Body of pancreas (tissue), 4 donors: Measurements from ENCODE around the gene TXN2. TPM values are rescaled to one million over a fixed set of nuclear protein-coding genes. Genes with fewer than 3 reads are reported as not detected.
A peak's percentile ranks its signal among the peaks of the same experiment; 100 is the strongest.

Experiments used
- ATAC-seq: fragments of 150-250 bp; one replicate; pipeline ENCODE4 v1.9.1; 2016
- DNase-seq, 4 donors: peaks; one replicate each; pipeline ENCODE4 v3.0.0-alpha.2; 2019
- H3K27ac ChIP-seq, 4 donors: fragments of 200-600 bp; sonication (generic); 1 replicate in 3 of 4; 2 replicates in 1 of 4; pipeline versions ENCODE4 v1.5.1 to v1.6.1; 2016 to 2019; ENCODE audit warnings: mild to moderate bottlenecking in 1 of 4, mixed read lengths in 1 of 4, moderate library complexity in 1 of 4
- H3K27me3 ChIP-seq, 2 donors: fragments of 200-600 bp; sonication (generic); one replicate each; pipeline ENCODE4 v1.6.0; 2016; ENCODE audit warnings: mild to moderate bottlenecking in 1 of 2
- H3K36me3 ChIP-seq, 2 donors: fragments of 200-600 bp; sonication (generic); replicated peaks in 1 of 2; 2 replicates each; pipeline ENCODE4 v1.5.1; 2016; ENCODE audit warnings: low read depth in 2 of 2; ENCODE audit not compliant: insufficient read depth in 1 of 2
- H3K4me1 ChIP-seq: fragments of 200-600 bp; sonication (generic); one replicate; pipeline ENCODE4 v1.6.0; 2016
- H3K4me3 ChIP-seq, 2 donors: fragments of 200-600 bp; sonication (generic); 1 replicate in 1 of 2; 2 replicates in 1 of 2; pipeline ENCODE4 v1.5.1; 2016 to 2019
- H3K9me3 ChIP-seq, 3 donors: fragments of 200-600 bp; sonication (generic); 1 replicate in 2 of 3; 2 replicates in 1 of 3; pipeline ENCODE4 v1.5.1; 2016
- POLR2A ChIP-seq, 3 donors: fragments of 450-650 bp; IDR thresholded peaks; one replicate each; pipeline ENCODE4 v1.6.1; 2016; ENCODE audit warnings: antibody characterized with exemption in 3 of 3, mild to moderate bottlenecking in 2 of 3
- WGBS, 2 donors: methylation state at CpG; one replicate each; pipeline ENCODE4 v1.1.5; 2017; 5-methylcytosine and 5-hydroxymethylcytosine counted together
- intact Hi-C: fragments of 100-400 bp; cut with DNase I; formaldehyde crosslinking; loops from one replicate; pipeline ENCODE4 v1.15.1; 2023
- small RNA-seq: library from RNA; depleted of rRNA; stranded (forward); fragments of <200 nt; gene quantifications from one replicate; pipeline ENCODE3, GENCODE V24; 2016
- total RNA-seq, 2 donors: library from RNA; depleted of rRNA; stranded (reverse); fragments of >200 nt; gene quantifications; one replicate each; pipeline ENCODE4 v1.1.0, GENCODE V29; 2016
- TF ChIP-seq, protein P1 (sequence below), 7 experiments: fragments of 450-650 bp in 4 of 7; fragments of 200-600 bp in 3 of 7; sonication (generic) in 3 of 7; IDR thresholded peaks; one replicate each; pipeline ENCODE4 v1.5.1; 2016 to 2019; ENCODE audit warnings: antibody characterized with exemption in 7 of 7

Gene TXN2
- total RNA-seq, 2 donors from 2014 or later, result 27.0 to 44.5 TPM

DNA sequence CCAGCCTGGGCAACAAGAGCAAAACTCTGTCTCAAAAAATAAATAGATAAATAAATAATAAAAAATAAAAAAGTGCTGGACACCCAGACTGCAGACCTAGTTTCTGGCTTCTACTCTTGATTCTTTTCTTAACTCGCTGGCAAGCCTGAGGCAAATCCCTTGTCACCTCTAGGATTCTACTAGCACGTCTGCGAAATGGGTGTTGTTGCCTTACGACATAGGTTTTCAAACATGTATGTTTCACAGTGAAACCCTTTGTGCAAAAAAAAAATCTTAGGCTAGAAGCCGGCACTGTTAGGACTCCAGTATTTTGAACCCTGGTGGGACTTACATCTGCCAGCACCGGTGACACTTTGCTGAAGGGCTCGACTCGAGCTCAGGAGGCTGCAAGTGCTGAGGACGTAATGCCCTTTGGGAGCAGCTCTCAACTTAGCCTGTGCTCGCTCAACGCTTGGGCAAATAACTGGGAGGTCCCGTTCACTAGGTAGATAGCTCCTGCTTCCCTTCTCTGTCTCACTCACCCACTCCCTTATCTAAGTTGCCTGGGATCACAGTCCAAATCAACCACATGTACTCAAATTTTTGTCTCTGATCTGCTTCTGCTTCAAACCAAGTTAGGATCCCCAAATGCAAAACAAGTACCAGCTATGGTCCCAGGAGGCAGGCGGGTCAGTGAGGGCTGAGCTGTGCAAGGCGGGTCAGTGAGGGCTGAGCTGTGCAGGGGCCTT lies 59.0 kb downstream of the TXN2 start:
- intact Hi-C loops, result no loop called here
- H3K36me3 ChIP-seq, result no peaks in the 10 kb centered on the region
- ATAC-seq, result no peak
- no peak overlapping the region for H3K4me3 ChIP-seq
- WGBS, 2 donors, result 78 to 95% methylated on average over 10 to 14 of the region's 14 CpGs
- TF ChIP-seq, protein P1, sequence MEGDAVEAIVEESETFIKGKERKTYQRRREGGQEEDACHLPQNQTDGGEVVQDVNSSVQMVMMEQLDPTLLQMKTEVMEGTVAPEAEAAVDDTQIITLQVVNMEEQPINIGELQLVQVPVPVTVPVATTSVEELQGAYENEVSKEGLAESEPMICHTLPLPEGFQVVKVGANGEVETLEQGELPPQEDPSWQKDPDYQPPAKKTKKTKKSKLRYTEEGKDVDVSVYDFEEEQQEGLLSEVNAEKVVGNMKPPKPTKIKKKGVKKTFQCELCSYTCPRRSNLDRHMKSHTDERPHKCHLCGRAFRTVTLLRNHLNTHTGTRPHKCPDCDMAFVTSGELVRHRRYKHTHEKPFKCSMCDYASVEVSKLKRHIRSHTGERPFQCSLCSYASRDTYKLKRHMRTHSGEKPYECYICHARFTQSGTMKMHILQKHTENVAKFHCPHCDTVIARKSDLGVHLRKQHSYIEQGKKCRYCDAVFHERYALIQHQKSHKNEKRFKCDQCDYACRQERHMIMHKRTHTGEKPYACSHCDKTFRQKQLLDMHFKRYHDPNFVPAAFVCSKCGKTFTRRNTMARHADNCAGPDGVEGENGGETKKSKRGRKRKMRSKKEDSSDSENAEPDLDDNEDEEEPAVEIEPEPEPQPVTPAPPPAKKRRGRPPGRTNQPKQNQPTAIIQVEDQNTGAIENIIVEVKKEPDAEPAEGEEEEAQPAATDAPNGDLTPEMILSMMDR (IDR thresholded peaks at IDR 0.05), result no peak
- no peak for TF ChIP-seq POLR2A (IDR thresholded peaks at IDR 0.05)
- H3K27ac ChIP-seq, result no peak overlapping the region
- H3K4me1 ChIP-seq, result peaks cover 24% of the 10 kb centered on the region
- no peaks in the 10 kb centered on the region for H3K27me3 ChIP-seq
- H3K9me3 ChIP-seq, result no peaks in the 10 kb centered on the region
- DNase-seq, result no peak

DNA sequence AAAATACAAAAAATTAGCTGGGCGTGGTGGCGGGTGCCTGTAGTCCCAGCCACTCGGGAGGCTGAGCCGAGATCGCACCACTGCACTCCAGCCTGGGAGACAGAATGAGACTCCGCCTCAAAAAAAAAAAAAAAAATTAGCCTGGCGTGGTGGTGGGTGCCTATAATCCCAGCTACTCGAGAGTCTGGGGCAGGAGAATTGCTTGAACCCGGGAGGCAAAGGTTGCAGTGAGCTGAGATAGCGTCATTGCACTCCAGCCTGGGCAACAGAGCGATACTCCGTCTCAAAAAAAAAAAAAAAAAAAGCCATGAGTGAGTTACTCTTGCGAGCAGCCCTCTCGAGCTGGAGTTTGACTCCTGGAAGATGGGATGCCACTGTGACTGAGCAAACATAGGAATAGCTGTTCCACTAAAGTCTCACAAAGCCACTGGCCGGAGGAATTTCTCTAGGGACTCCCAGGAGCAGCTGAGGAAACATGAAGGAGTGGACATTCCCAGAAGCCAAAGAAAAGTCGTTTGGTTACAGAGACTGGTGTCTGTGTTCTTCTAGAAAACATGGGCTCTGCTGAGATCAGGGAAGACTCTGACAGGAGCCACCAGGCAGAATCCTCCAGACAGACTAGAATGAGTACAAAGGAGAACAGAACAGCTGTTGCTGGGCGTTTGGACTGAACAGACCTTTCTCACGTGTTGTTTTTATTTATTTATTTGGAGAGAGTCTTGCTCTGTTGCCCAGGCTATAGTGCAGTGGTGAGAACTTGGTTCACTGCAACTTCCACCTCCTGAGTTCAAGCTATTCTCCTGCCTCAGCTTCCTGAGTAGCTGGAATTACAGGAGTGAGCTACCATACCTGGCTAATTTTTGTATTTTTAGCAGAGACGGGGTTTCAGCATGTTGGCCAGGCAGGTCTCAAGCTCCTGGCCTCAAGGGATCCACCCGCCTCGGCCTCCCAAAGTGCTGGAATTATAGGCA lies 61.2 kb downstream of the TXN2 start:
- ATAC-seq (no peak), DNase-seq (peak in 1 of 4 donors; percentile 29)
- Histone ChIP-seq H3K27ac (peak overlapping the region in 3 of 4 donors; percentile 58 to 79 (median 75)), H3K36me3 (no peaks in the 10 kb centered on the region), H3K4me1 (peaks cover 33% of the 10 kb centered on the region), H3K4me3 (no peak overlapping the region), H3K27me3 (no peaks in the 10 kb centered on the region), H3K9me3 (no peaks in the 10 kb centered on the region)
- 65 to 68% methylated on average over 21 of the region's 21 CpGs for WGBS, 2 donors
- intact Hi-C loops, result no loop called here
- TF ChIP-seq POLR2A (IDR thresholded peaks at IDR 0.05), result no peak
- TF ChIP-seq, protein P1 (IDR thresholded peaks at IDR 0.05), result no peak

DNA sequence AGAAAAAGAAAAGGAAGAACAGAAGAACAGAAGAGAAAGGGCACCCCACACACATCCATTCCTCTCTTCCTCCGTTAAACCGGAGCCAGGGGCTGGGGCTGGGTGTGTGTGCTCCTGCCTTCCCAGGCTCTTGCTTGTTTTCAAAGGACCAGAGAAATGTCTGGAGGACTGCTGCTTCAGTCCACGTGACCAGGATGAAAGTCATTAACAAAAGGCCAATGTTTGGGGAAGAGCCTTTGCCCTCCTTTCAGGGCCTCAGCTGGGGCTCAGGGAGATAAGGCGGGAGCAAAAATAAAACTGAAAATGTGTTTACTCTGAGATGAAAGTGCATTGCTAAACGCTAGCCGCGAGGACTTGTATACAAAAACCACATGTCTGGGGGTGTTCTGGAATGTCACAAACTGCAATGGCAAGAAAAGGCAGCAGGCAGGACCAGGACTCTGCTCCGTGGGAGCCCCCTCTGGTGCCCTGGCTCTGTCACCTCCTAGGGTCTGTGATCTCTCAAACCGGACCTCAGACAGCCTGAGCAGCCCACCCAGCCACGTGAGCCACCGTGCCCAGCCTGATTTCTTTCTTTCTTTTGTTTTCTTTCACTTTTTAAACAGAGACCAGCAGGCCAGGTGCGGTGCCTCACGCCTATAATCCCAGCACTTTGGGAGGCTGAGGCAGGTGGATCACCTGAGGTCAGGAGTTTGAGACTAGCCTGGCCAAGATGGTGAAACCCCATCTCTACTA lies 62.1 kb downstream of the TXN2 start:
- Histone ChIP-seq H3K4me3 (no peak overlapping the region), H3K36me3 (no peaks in the 10 kb centered on the region), H3K27ac (peak overlapping the region in 3 of 4 donors; percentile 58 to 79 (median 75)), H3K27me3 (no peaks in the 10 kb centered on the region), H3K4me1 (peaks cover 33% of the 10 kb centered on the region), H3K9me3 (no peaks in the 10 kb centered on the region)
- peak in 2 of 4 donors; percentile 31 to 49 for DNase-seq
- TF ChIP-seq, protein P1 (IDR thresholded peaks at IDR 0.05), result no peak
- TF ChIP-seq POLR2A (IDR thresholded peaks at IDR 0.05), result no peak
- ATAC-seq, result peak; percentile 8
- WGBS, 2 donors, result 22 to 27% methylated on average over 13 of the region's 13 CpGs
- intact Hi-C loops, result no loop called here

DNA sequence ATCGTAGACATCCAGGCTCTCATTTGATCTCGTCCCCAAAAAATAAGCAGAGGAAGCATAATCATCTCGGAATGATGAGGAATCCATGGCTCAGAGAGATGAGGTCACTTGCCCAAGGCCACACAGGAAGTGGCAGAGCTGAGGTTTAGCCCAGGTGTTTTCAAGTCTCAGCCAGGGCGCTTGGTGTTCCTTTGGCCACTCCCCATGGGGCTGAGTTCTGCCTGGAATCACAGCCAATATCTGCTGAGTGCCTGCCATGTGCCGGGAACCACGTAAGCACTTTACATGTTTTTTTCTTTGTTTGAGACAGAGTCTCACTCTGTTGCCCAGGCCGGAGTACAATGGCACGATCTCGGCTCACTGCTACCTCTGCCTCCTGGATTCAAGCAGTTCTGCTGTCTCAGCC lies 64.2 kb downstream of the TXN2 start:
- WGBS, 2 donors, result 38 to 39% methylated on average over 7 to 9 of the region's 9 CpGs
- H3K4me3 ChIP-seq, result no peak overlapping the region
- H3K9me3 ChIP-seq, result no peaks in the 10 kb centered on the region
- DNase-seq (peak; percentile 90 to 95 (median 94)), ATAC-seq (peak; percentile 98)
- H3K36me3 ChIP-seq, result no peaks in the 10 kb centered on the region
- peaks cover 39% of the 10 kb centered on the region for H3K4me1 ChIP-seq
- H3K27ac ChIP-seq, result peak overlapping the region; percentile 77 to 86 (median 86)
- H3K27me3 ChIP-seq, result no peaks in the 10 kb centered on the region
- TF ChIP-seq, protein P1 (IDR thresholded peaks at IDR 0.05), result no peak
- peak in 2 of 3 donors; percentile 69 to 83 for TF ChIP-seq POLR2A (IDR thresholded peaks at IDR 0.05)
- intact Hi-C loops, result no loop called here

Small RNA genes within 50 kb of the gene (small RNA-seq; reads per million reads assigned to genes)
- not detected for gene RF00019

Other genes starting within 250 kb of the TXN2 start
- gene APOL2, start 242.1 kb downstream of the TXN2 start, total RNA-seq, result 10 to 100 TPM; 13.5 to 19.1 TPM
- 10 to 100 TPM in 1 of 2 donors, 1 to 10 TPM in 1; 5.2 to 11.9 TPM for gene APOL1, start 228.5 kb downstream of the TXN2 start, total RNA-seq
- gene MYH9, start 93.7 kb downstream of the TXN2 start, total RNA-seq, result 100 to 1,000 TPM; 294 to 323 TPM
- 1 to 10 TPM; 2.0 to 4.9 TPM for gene FOXRED2, start 25.4 kb upstream of the TXN2 start, total RNA-seq
- gene EIF3D, start 47.5 kb upstream of the TXN2 start, total RNA-seq, result 100 to 1,000 TPM; 136 to 177 TPM
- not detected for gene CACNG2, start 222.1 kb upstream of the TXN2 start, total RNA-seq